MCF 10A (cell line): ENCODE data around the gene FANCC. TPM values are rescaled to one million over a fixed set of nuclear protein-coding genes. Genes with fewer than 3 reads are reported as not detected.

Source experiments
- BruUV-seq: library from RNA; stranded (reverse); fragments of 400-500 nt; replicated peaks from 2 replicates; lab custom pipeline; 2021; lab: Mats Ljungman, UMichigan
- CTCF ChIA-PET: fragments of 300-600 bp; sonication (Branson Sonifier 250); formaldehyde crosslinking; extraction: SDS; loops from one replicate; lab custom pipeline; 2021; ENCODE audit warnings: antibody characterized with exemption, inconsistent platforms; lab: Yijun Ruan, JAX
- POLR2A ChIA-PET: fragments of 300-600, 350-650 bp; sonication (Branson Sonifier 250); formaldehyde crosslinking; extraction: SDS; loops from one replicate; lab custom pipeline; 2020; ENCODE audit warnings: antibody characterized with exemption, inconsistent platforms; lab: Yijun Ruan, JAX
- DNase-seq: peaks from one replicate; pipeline ENCODE4 v3.0.0-alpha.2; 2018; ENCODE audit not compliant: unreplicated experiment
- H3K27ac Mint-ChIP-seq: one replicate; pipeline ENCODE4 v1.8.0; 2022; ENCODE audit warnings: mild to moderate bottlenecking, low read depth, mixed read lengths; ENCODE audit not compliant: unreplicated experiment
- H3K27me3 Mint-ChIP-seq: one replicate; pipeline ENCODE4 v1.8.0; 2022; ENCODE audit warnings: mixed read lengths; ENCODE audit not compliant: insufficient read depth, unreplicated experiment
- H3K36me3 Mint-ChIP-seq: one replicate; pipeline ENCODE4 v1.8.0; 2022; ENCODE audit warnings: mild to moderate bottlenecking, moderate library complexity, mixed read lengths; ENCODE audit not compliant: insufficient read depth, unreplicated experiment
- H3K4me1 Mint-ChIP-seq: one replicate; pipeline ENCODE4 v1.8.0; 2022; ENCODE audit warnings: mixed read lengths; ENCODE audit not compliant: insufficient read depth, unreplicated experiment
- H3K4me3 Mint-ChIP-seq: one replicate; pipeline ENCODE4 v1.8.0; 2022; ENCODE audit warnings: mild to moderate bottlenecking, moderate library complexity, mixed read lengths; ENCODE audit not compliant: unreplicated experiment
- H3K9me3 Mint-ChIP-seq: one replicate; pipeline ENCODE4 v1.8.0; 2022; ENCODE audit warnings: mixed read lengths; ENCODE audit not compliant: unreplicated experiment
- CTCF ChIP-seq: fragments of 200-600 bp; IDR thresholded peaks from one replicate; pipeline ENCODE4 v1.8.0; 2022; ENCODE audit warnings: antibody characterized with exemption, mild to moderate bottlenecking; ENCODE audit not compliant: unreplicated experiment
- intact Hi-C: fragments of 100-400 bp; cut with micrococcal nuclease; formaldehyde crosslinking; loops from 2 replicates; pipeline ENCODE4 v1.14.1; 2022
- total RNA-seq: library from RNA; stranded (reverse); gene quantifications from 2 replicates; pipeline ENCODE4 v1.2.3, GENCODE V29; 2022

FANCC gene
- total RNA-seq, 1 experiment from 2014 or later: 12.1 TPM

GRCh38 chr9:95116002-95116807 lies 201.3 kb downstream of the FANCC start:
- Mint-ChIP-seq H3K9me3 (no peaks in the 10 kb centered on the region), H3K27me3 (no peaks in the 10 kb centered on the region), H3K4me1 (peaks cover 12% of the 10 kb centered on the region), H3K4me3 (no peak overlapping the region), H3K27ac (peak overlapping the region; percentile 6), H3K36me3 (peaks cover 18% of the 10 kb centered on the region)
- peak; percentile 66 for DNase-seq
- ChIA-PET CTCF (interaction anchor here (0.6 to 8.8 kb wide), 7 partner anchors 13 to 435 kb away, joined by 3 to 94 read pairs (median 4); no protein-coding TSS in a partner anchor), POLR2A (interaction anchor here (0.8 to 1.2 kb wide), 3 partner anchors 15 to 436 kb away, joined by 3 to 4 read pairs (median 3); no protein-coding TSS in a partner anchor)
- intact Hi-C loops: loop anchor here (2.0 kb wide), 1 partner anchor 333 kb away; no protein-coding TSS in a partner anchor
- peak; percentile 33 for TF ChIP-seq CTCF
- no TSS peak for BruUV-seq

GRCh38 chr9:95115104-95115503 lies 202.4 kb downstream of the FANCC start:
- intact Hi-C loops: no loop called here
- peaks cover 23% of the 10 kb centered on the region for H3K36me3 Mint-ChIP-seq
- H3K4me3 Mint-ChIP-seq: no peak overlapping the region
- ChIA-PET POLR2A (interaction anchor here (1.2 kb wide), 1 partner anchor 332 kb away, joined by 3 read pairs; no protein-coding TSS in a partner anchor), CTCF (interaction anchor here (1.1 to 8.8 kb wide), 2 partner anchors 14 to 434 kb away, joined by 6 to 94 read pairs; no protein-coding TSS in a partner anchor)
- TF ChIP-seq CTCF: no peak
- H3K27me3 Mint-ChIP-seq: no peaks in the 10 kb centered on the region
- H3K4me1 Mint-ChIP-seq: peaks cover 12% of the 10 kb centered on the region
- H3K27ac Mint-ChIP-seq: no peak overlapping the region
- BruUV-seq: no TSS peak
- no peaks in the 10 kb centered on the region for H3K9me3 Mint-ChIP-seq
- DNase-seq: no peak

- Mint-ChIP-seq H3K4me1 (peaks cover 12% of the 10 kb centered on the region), H3K4me3 (no peak overlapping the region), H3K27me3 (no peaks in the 10 kb centered on the region), H3K36me3 (peaks cover 24% of the 10 kb centered on the region), H3K9me3 (no peaks in the 10 kb centered on the region), H3K27ac (no peak overlapping the region)
- ChIA-PET POLR2A (interaction anchor here (0.8 kb wide), 1 partner anchor 20 kb away, joined by 4 read pairs; no protein-coding TSS in a partner anchor), CTCF (no interaction called here)
- BruUV-seq: no TSS peak
- no peak for DNase-seq
- intact Hi-C loops: no loop called here
- TF ChIP-seq CTCF: no peak
Observed at GRCh38 chr9:95112436-95113280, 204.9 kb downstream of the FANCC start.
